HG03460 (cell line): ENCODE measurements around the gene NUPR1.
"Not testable (repeated sequence)": the region's sequence is repeated elsewhere in the genome, so short reads cannot be mapped to it uniquely, and the experiment has no call there.

ENCODE experiments used
- ATAC-seq: cut with Tn5 transposase; IDR thresholded peaks from one replicate; pipeline ENCODE4 v1.9.1; 2021; ENCODE audit not compliant: unreplicated experiment

The NUPR1 gene

DNA sequence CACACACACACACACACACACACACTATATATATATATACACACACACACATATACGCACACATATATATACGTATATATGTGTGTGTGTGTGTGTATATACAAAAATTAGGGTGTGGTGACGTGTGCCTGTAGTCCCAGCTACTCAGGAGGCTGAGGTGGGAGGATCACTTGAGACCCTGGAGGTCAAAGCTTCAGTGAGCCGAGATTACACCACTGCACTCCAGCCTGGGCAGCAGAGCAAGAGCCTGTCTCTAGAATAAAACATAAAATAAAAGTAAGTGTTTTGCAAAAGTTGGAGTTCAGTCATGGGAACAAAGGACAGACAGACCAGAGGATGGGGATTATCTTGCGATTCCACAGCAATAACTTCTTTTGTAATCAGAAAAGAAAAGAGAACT, 10.8 kb downstream of the NUPR1 start:
- ATAC-seq = no peak

DNA sequence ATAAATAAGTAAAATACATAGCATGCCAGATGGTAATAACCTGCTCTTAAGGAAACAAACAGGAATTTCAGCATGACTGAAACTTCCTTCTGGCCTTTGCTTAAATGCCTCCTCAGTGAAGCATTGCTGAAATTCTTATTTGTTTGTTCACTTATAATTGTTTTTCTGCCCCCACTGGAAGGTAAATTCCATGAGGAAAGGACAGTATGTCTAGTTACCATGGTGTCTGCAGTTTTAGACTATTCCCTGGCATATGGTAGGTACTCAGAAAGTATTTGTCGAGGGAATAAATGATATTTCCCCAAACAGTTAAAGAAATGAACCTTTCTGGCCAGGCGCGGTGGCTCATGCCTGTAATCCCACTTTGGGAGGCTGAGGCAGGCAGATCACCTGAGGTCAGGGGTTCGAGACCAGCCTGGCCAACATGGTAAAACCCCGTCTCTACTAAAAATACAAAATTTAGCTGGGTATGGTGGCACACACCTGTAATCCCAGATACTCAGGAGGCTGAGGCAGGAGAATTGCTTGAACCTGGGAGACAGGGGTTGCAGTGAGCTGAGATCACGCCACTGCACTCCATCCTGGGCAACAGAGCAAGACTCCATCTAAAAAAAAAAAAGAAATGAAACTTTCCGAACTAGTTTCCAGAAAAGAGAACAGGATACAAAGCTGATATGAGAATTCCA, 11.5 kb downstream of the NUPR1 start:
- ATAC-seq = not testable (repeated sequence)

DNA sequence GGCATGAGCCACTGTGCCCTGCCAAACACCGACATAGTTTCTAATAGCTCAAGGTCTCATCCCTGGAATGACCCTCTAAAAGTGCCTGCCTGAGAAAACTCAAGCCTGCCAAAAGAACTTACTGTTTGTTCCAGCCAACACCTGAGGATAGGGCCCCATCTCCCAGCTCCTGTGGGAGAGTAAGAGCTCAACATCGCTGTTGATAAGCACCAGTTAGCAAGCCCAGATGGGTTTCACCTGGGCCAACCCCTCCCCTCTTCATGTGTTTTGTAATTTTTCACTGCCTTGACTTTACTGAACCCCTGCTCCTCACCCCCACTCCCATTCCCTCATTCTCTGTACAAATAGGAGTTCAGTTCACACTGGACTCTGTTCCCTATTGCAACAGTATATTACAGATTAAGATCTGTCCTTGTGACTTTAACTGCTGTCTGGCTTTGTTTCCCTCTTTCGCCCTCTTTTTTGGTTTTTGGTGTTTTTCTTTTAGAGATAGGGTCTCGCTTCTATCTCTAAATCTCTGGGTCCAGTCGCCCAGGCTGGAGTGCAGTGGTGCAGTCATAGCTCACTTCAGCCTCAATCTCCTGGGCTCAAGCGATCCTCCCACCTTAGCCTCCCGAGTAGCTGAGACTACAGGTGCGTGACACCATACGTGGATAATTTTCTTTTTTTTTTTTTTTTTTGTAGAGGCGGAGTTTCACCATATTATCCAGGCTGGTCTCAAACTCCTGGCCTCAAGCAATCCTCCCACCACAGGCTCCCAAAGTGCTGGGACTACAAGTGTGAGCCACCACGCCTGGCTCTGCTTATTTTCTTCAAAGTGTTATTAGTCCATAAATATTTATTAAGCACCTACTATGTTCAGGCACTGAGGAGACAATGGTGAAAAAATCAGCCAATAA, 12.3 kb downstream of the NUPR1 start:
- ATAC-seq = no peak

DNA sequence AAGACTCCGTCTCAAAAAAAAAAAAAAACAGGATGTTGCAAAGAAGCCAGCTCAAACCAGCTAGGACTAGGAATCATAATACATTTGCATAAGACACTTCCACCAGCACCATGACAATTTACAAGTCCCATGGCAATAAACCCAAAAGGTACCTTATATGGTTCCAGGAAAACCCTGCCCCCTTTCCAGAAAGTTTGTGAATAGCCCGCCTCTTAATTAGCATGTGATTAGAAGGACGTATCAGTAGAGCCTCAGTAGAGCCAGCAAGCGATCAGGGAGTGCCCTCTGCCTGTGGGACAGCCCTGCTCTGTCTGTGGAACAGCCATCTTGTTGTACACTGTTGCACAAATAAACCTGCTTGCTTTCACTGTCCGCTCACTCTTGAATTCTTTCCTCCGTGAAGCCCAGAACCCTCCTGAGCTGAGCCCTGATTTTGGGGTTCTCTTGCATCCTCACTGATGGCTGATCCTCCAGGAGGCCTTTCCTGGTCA, 14.0 kb downstream of the NUPR1 start:
- ATAC-seq = no peak

DNA sequence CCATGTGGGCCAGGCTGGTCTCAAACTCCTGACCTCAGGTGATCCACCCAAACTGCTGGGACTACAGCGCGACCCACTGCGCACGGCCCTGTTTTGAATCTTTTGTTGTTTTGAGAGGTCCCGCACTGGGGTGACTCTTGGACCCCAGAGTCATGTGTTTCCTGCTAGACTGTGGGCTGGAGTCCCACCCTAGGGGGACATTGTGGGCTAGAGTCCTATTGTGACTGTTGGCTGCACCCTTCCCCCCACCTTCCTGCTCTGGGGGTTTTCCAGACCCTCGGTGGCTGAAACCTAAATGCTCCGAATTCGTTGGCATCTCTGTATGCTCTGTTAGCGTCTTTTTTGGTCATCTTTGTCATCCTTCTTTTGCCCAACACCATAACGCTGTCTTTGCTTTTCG, 16.0 kb downstream of the NUPR1 start:
- ATAC-seq = no peak

DNA sequence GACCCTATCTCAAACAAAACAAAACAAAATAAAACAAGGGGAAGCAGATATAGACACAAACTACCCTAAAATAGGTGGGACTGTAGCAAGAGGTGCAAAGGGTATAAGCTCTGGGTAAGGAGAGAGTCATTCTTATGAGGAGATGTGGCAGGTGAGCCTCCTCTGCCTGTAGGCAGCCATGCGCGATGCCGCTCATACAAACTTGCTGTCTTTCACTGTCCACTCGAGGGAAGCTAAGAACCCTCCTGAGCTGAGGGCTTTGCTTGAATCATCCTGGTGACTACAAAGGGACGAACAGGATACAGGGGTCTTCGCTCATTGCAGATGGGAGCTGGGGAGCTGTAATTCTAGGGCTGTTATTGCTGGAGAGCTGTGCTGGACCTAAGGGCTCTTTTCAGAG, 17.3 kb downstream of the NUPR1 start:
- no peak for ATAC-seq

DNA sequence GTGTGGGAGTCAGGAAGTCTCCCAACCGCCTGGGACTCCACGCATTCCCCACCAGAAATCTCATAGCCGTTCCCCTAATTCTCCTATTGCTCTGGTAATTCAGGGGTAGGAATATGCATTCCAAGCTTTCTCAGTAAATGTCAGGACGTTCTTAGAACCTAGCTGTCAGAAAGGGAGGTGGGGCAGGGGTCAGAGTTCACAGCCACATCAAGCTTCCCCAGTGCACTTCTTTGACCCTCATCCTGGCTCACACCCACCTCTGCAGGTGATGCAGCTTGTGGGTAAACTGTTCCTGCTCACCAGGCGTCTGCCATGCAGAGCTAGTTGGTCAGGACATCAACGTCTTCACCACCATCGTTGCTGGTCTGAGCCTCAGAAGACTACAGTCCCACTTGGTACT, 18.1 kb downstream of the NUPR1 start:
- no peak for ATAC-seq

DNA sequence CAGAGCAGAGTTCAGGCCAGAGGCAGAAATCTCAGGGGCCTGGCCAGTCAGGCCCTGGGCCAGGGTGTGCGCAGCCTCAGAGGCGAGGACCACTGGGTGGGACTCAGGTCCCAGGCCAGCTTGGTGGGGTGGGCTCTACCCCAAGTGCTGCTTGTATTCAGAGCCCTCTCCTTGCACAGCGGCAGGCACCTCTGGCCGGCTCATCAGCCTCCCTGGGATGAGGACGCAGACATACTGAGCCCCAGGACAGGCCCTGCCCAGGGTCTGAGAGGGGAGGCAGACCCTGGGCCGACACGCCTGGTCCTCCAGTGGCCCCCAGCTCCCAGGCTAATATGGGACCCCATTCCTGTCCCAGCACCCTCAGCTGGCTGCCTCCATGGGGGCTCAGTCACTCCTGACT, 24.5 kb downstream of the NUPR1 start:
- ATAC-seq = no peak

DNA sequence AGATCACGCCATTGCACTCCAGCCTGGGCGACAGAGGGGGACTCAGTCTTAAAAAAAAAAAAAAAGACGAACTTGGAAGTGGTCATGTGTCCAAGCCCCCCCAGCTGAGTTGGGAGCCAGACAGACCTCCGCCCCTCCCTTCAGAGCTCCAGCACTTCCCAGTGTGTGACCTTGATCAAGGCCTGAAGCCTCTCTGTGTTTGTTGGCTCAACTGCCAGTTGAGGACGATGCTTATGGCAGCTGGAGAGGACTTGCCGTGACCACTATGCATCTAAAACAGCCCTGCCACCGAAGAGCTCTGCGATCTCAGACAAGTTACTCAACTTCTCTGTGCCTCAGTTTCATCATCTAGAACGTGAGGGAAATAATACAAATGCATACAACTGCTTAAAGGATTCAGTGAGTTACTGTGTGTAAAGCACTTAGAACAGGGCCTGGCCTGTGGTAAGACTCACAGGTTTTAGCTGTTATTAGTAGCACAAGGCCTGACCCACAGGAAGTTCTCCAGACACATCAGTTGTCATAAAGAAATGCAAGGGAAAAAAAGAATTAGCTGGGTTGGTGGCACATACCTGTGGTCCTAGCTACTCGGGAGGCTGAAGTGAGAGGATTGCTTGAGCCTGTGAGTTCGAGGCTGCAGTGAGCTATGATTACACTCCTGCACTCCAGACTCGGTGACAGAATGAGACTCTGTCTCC, 25.1 kb downstream of the NUPR1 start:
- no peak for ATAC-seq

DNA sequence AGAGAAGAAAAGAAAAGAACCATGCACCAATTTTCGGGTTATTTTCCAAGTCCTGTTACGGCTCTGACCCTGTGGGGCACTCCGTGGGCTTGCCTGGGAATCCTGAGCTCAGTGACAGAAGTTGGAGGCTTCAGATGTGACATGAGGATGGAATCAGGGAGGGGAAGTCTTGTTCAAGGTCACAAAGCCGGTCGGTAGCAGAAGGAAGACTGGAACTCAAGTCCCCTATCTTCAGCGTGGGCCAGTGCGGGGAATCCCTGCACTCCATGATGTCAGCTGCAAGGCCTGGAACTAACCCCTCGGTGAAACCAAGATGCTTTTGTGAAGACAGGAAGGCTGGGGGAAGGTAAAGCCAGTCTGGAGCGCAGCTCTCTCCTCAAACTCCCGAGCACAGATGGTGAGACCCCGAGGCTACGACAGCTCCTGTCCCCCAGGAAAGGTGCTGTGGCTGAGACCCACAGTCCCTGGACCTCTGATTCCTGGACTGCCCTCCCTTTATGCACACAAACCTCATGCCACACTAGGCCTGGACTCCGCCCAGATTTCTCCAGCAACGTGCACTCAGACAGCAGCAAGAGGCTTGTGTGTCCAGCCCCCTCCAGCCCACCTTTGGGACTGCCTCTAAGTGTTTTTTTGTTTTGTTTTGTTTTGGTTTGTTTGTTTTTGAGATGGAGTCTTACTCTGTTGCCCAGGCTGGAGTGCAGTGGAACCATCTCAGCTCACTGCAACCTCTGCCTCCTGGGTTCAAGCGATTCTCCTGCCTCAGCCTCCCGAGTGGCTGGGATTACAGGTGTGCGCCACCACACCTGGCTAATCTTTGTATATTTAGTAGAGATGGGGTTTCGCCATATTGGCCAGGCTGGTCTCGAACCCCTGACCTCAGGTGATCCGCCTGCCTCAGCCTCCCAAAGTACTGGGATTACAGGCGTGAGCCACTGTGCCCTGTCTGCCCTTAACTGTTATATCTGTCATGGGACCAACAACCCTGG, 26.7 kb downstream of the NUPR1 start:
- ATAC-seq = no peak

DNA sequence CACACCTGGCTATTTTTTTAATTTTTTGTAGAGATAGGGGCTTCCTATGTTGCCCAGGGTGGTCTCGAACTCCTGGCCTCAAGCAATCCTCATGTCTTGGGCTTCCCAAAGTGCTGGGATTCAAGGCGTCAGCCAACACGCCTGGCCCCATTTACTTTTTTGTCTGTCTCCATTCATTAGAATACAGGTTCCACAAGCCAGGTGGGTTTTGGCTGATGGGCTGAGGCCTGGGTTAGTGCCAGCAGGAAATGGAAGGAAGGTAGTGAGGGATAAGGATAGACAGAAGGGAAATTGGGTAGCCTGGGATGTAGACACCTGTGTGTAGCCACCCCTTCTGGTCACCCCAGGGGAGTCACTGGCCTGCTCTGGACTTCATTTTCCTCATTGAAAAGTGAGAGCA, 27.7 kb downstream of the NUPR1 start:
- no peak for ATAC-seq

DNA sequence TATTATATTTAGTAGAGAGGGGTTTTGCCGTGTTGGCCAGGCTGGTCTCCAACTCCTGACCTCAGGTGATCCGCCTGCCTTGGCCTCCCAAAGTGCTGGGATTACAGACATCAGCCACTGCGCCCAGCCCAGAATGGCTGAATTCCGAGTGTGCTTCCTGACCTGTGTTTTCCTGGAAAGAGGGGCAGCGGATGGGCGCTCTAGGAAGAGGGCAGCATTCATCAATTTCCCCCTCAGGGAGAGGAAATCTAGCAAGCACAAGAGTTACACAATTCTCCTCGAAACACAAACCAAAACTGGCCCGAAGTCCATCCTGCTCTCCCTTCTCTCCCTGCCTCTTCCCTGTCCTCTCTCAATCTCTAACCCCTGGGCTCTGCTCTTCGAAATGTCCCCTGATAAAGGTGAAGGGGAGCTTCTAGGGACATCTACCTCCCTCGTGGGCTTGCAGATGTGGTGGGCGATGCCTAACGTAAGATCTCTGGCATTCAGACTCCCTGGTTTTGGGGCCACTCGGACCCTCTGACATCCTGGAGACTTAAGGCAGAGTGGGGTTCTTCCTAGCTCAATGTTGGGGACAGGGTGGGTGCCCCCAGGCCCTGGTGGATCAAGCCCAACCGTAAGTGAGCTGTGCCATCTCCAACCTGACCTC, 33.2 kb downstream of the NUPR1 start:
- no peak for ATAC-seq

DNA sequence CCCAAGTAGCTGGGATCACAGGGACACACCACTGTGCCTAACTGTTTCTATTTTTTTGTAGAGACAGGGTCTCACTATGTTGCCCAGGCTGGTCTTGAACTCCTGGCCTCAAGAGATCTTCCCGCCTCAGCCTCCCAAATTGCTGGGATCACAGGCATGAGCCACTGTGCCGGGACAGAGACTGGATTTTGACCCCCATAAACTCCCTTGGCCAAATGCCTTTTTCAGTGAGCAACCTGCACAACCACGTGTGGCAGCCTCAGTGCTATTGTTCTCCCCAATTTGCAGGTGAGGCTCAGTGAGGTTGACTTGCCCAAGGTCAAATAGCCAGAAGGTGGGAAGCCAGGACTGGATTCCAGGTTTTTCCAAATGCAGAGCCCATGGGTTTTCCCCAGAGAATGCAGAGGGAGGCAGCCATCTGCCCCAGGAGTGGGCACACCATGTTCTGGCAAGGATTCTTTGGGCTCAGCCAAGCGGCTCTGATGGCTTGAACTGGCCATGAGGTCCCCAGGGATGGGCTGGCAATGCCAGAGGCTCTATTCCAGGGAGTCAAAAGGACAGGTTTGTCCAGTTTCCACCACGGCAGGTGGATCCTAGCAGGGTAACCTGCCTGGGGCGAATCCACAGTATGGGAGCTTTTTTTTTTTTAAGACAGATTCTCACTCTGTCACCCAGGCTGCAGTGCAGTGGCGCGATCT, 33.9 kb downstream of the NUPR1 start:
- ATAC-seq = no peak

DNA sequence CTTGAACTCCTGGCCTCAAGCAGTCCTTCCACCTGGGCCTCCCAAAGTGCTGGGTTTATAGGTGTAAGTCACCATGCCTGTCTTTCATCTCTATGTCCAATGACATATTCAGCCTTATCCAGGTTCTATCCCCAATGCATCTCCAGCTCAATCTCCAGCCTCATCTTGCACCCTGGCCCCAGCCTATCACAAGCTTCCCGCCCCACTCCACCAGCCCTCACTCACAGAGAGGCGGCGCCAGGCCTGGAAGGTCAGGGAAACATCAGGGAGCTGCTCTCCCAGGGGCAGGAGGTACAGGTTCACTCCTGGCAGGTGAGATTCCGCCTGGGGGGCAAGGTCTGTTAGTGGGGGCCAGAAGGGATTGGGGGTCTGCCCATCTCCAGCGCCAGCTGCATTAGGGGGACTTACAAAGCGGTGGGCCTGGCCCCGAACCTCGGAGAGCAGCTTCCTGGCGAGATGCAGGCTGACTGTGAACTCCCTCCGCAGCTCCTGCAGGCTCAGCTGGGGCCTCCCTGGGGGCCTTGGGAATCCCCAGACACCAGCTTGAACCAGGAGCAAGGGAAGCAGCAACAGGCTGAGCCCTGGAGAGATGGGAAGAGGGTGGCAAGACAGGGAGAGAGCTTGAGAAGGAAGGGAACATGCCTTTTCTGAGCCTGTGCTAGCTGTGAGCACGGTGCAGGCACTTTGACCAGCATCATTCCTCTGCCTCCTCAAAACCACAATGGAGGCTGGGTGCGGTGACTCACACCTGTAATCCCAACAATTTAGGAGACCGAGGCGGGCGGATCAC, 35.1 kb downstream of the NUPR1 start:
- ATAC-seq = no peak

DNA sequence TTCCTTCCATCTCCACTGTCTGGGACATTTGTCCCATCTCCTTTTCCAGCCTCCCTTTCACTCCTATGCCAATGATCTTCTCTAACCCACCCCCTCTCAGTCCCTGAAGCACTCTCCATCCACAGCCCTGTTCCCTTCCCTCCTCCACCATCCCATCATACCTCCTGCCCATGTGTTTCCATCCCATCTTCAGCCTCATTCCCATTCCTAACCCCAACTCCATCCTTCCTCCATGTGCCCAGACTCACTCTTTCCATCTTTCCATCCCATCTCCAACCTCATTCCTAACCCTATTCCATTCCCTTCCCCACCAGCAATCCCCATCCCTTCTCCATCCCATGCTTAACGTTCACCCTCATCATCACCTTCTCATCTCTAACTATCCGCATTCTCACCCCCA, 36.5 kb downstream of the NUPR1 start:
- ATAC-seq = no peak

DNA sequence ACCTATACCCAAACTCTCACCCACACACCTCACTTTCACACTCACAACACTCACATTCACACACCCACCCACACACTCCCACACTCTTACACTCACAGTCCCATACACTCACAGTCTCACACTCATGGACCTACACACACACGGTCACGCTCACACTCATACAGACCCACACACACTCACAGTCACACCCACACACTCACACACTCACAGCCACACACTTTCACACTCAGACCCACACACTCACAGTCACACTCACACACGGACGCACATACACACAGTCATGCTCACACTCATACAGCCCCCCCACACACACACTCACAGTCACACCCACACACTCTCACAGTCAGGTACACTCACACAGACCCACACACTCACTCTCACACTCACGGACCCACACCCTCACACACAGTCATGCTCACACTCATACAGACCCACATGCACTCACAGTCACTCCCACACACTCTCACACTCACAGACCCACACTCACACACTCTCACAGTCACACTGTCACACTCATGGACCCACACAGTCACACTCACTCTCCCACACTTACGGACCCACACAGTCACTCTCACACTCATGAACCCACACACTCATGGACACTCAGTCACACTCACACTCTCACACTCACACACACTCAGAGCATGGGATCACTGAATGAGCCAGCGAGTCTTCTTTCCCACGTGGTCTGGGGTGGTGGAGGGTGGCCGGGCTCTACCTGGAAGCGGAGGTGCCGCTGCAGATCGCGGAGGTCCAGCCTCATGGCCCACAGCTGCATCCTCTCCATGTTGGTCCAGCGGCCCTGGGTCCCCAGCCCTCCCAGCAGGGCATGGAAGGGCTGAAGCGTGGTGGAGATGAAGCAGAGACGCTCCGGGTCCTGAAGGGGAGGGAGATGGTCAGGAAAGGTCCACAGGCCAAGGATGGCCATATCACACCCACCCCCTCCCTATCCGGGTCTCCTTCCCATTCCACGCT, 37.2 kb downstream of the NUPR1 start:
- no peak for ATAC-seq

DNA sequence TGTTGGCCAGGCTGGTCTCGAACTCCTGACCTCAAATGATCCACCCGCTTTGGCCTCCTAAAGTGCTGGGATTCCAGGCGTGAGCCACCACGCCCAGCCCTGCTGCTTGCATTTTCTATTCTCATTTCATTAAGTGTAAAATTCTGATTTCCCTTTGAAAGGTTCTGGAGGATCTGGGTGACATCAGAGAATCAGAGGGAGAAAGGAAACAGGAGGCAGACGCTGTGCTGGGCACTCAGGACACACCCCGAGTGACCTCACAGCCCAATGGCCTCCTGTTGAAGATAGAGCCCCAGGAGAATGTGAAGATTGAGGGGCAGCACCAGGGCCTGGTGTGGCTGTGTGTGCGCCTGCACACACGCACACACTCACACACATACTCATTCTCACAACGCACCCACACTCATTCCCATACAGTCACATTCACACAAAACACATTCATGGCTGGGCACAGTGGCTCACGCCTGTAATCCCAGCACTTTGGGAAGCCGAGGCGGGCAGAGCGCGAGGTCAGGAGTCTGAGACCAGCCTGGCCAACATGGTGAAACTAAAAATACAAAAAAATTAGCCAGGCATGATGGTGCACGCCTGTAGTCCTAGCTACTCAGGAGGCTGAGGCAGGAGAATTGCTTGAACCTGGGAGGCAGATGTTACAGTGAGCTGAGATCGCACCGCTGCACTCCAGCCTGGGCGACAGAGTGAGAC, 38.1 kb downstream of the NUPR1 start:
- not testable (repeated sequence) for ATAC-seq
